ENCODE measurements around the gene XRN1. TPM values are rescaled to one million over a fixed set of nuclear protein-coding genes. Genes with fewer than 3 reads are reported as not detected.

Gene XRN1
- total and polyA plus RNA-seq, 11 donors: 3.8 to 35.5 (median 17.3) TPM

GRCh38 chr3:142436951-142437585 lies 10.8 kb downstream of the XRN1 start:
- Histone ChIP-seq H3K9me3 (peaks cover 0 to 6% (median 0%) of the 10 kb centered on the region in 12 donors), H3K27ac (no peak overlapping the region), H3K4me1 (peaks cover 0 to 14% (median 0%) of the 10 kb centered on the region in 12 donors), H3K27me3 (no peaks in the 10 kb centered on the region), H3K36me3 (peaks cover 0 to 26% (median 8%) of the 10 kb centered on the region in 9 donors), H3K4me3 (no peak overlapping the region)
- intact Hi-C loops (cut with DNase I): no loop called here
- DNase-seq (no peak), ATAC-seq (no peak)
- no peak for TF ChIP-seq CTCF (IDR thresholded peaks at IDR 0.05)
- TF ChIP-seq POLR2A (IDR thresholded peaks at IDR 0.05): no peak

DNA sequence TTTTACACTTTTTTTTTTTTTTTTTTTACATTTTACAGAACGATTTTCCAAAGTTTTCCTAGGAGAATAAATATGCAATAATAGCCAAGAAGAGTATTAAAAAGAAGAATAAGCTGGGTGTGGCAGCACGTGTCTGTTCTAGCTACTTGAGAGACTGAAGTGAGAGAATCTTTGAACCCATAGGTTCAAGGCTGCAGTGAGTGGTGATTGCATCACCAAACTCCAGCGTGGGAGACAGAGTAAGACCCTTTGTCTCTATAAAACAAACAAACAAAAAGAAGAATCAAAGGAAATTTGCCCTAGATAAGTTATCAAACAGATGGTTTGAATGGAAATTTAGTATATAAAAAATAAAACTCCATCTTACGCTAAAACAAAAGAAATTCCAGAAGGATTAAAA lies 13.3 kb downstream of the XRN1 start:
- DNase-seq: no peak
- ATAC-seq: peak in 1 of 4 donors; percentile 47
- H3K27me3 ChIP-seq: no peaks in the 10 kb centered on the region
- H3K27ac ChIP-seq: no peak overlapping the region
- peaks cover 0 to 6% (median 0%) of the 10 kb centered on the region in 12 donors for H3K9me3 ChIP-seq
- WGBS, 4 donors: 47 to 66% (median 53%) methylated on average over 4 of the region's 4 CpGs
- H3K4me1 ChIP-seq: peaks cover 0 to 9% (median 0%) of the 10 kb centered on the region in 12 donors
- TF ChIP-seq CTCF (IDR thresholded peaks at IDR 0.05) (no peak), POLR2A (IDR thresholded peaks at IDR 0.05) (no peak)
- H3K4me3 ChIP-seq: no peak overlapping the region
- H3K36me3 ChIP-seq: peaks cover 0 to 47% (median 29%) of the 10 kb centered on the region in 9 donors
- intact Hi-C loops (cut with DNase I): no loop called here

DNA sequence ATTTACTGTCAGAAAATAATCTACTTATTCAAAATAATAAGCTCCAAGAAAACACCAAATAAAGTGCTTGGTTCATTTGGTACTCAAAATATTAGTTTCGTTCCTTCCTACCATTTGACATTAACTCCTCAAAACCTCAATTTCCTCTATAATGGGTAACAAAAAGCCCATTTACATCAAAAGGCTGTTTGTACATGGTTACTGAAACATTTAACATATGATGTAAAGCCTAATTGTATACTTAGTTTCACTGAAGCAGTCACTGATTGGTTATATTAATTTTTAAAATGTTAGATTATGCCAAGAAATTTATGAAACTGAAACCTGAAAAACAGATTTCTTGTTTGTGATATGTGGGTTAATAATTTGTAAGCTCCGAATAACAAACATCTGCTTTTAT lies 14.7 kb downstream of the XRN1 start:
- no peak for TF ChIP-seq CTCF (IDR thresholded peaks at IDR 0.05)
- TF ChIP-seq POLR2A (IDR thresholded peaks at IDR 0.05): no peak
- ATAC-seq: no peak
- no peak overlapping the region for H3K27ac ChIP-seq
- intact Hi-C loops (cut with DNase I): no loop called here
- H3K9me3 ChIP-seq: peaks cover 0 to 6% (median 0%) of the 10 kb centered on the region in 12 donors
- no peak for DNase-seq
- 65 to 82% (median 72%) methylated on average over 2 of the region's 2 CpGs for WGBS, 4 donors
- H3K27me3 ChIP-seq: no peaks in the 10 kb centered on the region
- H3K4me1 ChIP-seq: peaks cover 0 to 9% (median 0%) of the 10 kb centered on the region in 12 donors
- no peak overlapping the region for H3K4me3 ChIP-seq
- H3K36me3 ChIP-seq: peaks cover 0 to 61% (median 42%) of the 10 kb centered on the region in 9 donors

DNA sequence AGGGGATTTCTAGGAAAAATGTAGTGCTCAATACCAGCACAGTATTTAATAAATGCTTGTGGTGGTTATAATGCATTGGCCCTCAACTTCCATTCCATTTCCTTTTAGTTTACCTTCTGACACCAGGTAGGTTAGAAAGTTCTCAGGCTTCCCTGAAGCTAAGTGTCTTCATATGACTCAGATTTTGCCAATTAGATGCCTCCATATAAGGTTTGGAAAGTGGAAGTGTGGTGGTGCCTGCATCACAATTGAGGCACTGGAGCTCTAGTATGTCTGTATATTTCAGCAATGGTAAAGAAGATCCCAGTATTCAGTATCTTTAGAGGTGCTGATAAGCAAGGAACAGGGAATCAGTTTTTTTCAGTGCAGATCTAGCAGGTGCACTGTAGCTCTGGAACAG lies 18.3 kb downstream of the XRN1 start:
- no peak overlapping the region for H3K4me3 ChIP-seq
- H3K4me1 ChIP-seq: peaks cover 0 to 9% (median 0%) of the 10 kb centered on the region in 12 donors
- no peaks in the 10 kb centered on the region for H3K27me3 ChIP-seq
- TF ChIP-seq POLR2A (IDR thresholded peaks at IDR 0.05): no peak
- TF ChIP-seq CTCF (IDR thresholded peaks at IDR 0.05): no peak
- peaks cover 0 to 80% (median 54%) of the 10 kb centered on the region in 9 donors for H3K36me3 ChIP-seq
- ATAC-seq (no peak), DNase-seq (no peak)
- H3K9me3 ChIP-seq: no peaks in the 10 kb centered on the region
- no peak overlapping the region for H3K27ac ChIP-seq
- intact Hi-C loops (cut with DNase I): no loop called here

Measured in heart left ventricle (tissue), 16 donors.